Upper lobe of right lung (tissue), 1 donor: ENCODE results near the gene IKZF1. TPM values are rescaled to one million over a fixed set of nuclear protein-coding genes. Genes with fewer than 3 reads are reported as not detected.
"Not testable (repeated sequence)": the region's sequence is repeated elsewhere in the genome, so short reads cannot be mapped to it uniquely, and the experiment has no call there.

Experiments used
- ATAC-seq: fragments of 200-7000 bp; cut with Tn5 transposase; one replicate; pipeline ENCODE4 v1.9.1; 2020; ENCODE audit warnings: mild to moderate bottlenecking, moderate library complexity
- DNase-seq: peaks from one replicate; pipeline ENCODE4 v3.0.0-alpha.2; 2020
- H3K27ac ChIP-seq: fragments of 200-600 bp; one replicate; pipeline ENCODE4 v1.8.0; 2022
- H3K27me3 ChIP-seq: fragments of 200-600 bp; one replicate; pipeline ENCODE4 v1.8.0; 2022; ENCODE audit warnings: mild to moderate bottlenecking
- H3K36me3 ChIP-seq: fragments of 200-600 bp; one replicate; pipeline ENCODE4 v1.8.0; 2022
- H3K4me1 ChIP-seq: fragments of 200-600 bp; one replicate; pipeline ENCODE4 v1.8.0; 2022
- H3K4me3 ChIP-seq: fragments of 200-600 bp; one replicate; pipeline ENCODE4 v1.8.0; 2022; ENCODE audit warnings: mild to moderate bottlenecking
- H3K9me3 ChIP-seq: fragments of 200-600 bp; one replicate; pipeline ENCODE4 v1.8.0; 2022
- intact Hi-C: fragments of 100-400 bp; cut with DNase I; formaldehyde crosslinking; loops from one replicate; pipeline ENCODE4 v1.11.0; 2022
- total RNA-seq: library from RNA; stranded (reverse); fragmentation: NEBNext Ultra II Directional; extraction: Animal tissue kit (Norgen Biotek cat#: 25700); gene quantifications from one replicate; pipeline ENCODE4 v1.2.1, GENCODE V29; 2021
- TF ChIP-seq, protein P1 (sequence below): fragments of 200-600 bp; IDR thresholded peaks from one replicate; pipeline ENCODE4 v1.8.0; 2022; ENCODE audit warnings: antibody characterized with exemption
- donor health status: DM: no; HTN: yes; CAD: no; lungs with severe emphysema.

Gene IKZF1
- total RNA-seq, 1 donor from 2014 or later, result 41.4 TPM

DNA sequence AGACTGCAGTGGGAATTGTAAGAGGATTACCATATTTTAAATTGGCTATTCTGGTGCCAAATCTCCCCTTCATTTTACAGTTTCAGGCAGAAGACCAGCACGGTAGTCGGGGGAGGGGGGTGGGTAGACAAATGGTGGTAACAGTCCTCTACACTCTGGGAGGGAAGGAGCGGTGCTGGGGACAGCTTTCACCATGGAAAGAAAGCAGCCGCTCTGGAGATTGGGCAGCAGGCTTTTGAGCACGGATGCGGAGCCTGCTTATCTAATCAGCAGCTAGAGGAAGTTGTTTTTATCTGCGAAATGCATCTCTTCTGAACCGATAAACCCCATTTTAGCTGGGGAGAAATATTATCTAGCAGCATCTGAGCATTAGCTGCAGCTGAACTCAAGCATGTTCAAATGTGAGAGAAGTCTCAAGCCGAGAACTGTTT lies 28.7 kb downstream of the IKZF1 start:
- peaks cover 14% of the 10 kb centered on the region for H3K4me1 ChIP-seq
- peaks cover 4% of the 10 kb centered on the region for H3K36me3 ChIP-seq
- H3K27ac ChIP-seq, result no peak overlapping the region
- DNase-seq (no peak), ATAC-seq (no peak)
- TF ChIP-seq, protein P1, sequence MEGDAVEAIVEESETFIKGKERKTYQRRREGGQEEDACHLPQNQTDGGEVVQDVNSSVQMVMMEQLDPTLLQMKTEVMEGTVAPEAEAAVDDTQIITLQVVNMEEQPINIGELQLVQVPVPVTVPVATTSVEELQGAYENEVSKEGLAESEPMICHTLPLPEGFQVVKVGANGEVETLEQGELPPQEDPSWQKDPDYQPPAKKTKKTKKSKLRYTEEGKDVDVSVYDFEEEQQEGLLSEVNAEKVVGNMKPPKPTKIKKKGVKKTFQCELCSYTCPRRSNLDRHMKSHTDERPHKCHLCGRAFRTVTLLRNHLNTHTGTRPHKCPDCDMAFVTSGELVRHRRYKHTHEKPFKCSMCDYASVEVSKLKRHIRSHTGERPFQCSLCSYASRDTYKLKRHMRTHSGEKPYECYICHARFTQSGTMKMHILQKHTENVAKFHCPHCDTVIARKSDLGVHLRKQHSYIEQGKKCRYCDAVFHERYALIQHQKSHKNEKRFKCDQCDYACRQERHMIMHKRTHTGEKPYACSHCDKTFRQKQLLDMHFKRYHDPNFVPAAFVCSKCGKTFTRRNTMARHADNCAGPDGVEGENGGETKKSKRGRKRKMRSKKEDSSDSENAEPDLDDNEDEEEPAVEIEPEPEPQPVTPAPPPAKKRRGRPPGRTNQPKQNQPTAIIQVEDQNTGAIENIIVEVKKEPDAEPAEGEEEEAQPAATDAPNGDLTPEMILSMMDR, result no peak
- no peaks in the 10 kb centered on the region for H3K9me3 ChIP-seq
- no peaks in the 10 kb centered on the region for H3K27me3 ChIP-seq
- intact Hi-C loops, result no loop called here
- no peak overlapping the region for H3K4me3 ChIP-seq

DNA sequence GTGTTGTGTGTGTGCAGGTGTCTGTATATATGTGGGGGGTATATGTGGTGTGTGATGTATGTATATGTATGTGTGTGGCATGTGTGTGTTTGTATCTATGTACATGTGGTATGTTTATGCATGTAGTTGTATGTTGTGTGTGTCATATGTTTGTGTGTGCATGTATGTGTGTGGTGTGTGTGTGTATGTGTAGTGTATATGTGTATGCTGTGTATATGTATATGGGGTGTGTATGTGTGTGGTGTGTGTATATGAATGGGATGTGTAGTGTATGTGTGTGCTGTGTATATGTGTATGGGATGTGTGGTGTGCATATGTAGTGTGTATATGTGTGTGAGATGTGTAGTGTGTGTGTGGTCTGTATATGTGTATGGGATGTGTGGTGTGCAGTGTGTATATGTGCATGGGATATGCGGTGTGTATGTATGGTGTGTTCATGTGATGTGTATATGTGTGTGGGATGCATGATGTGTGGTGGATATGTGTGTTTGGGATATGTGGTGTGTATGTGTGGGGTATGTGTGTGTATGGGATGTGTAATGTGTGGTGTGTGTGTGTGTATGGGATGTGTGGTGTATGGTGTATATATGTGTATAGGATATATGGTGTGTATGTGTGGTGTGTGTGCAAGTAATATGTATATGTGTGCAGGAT lies 30.0 kb downstream of the IKZF1 start:
- H3K36me3 ChIP-seq, result no peaks in the 10 kb centered on the region
- TF ChIP-seq, protein P1, result no peak
- H3K4me3 ChIP-seq, result no peak overlapping the region
- no peaks in the 10 kb centered on the region for H3K9me3 ChIP-seq
- no peak for DNase-seq
- no peak overlapping the region for H3K27ac ChIP-seq
- ATAC-seq, result no peak
- H3K4me1 ChIP-seq, result peaks cover 14% of the 10 kb centered on the region
- intact Hi-C loops, result no loop called here
- H3K27me3 ChIP-seq, result no peaks in the 10 kb centered on the region

DNA sequence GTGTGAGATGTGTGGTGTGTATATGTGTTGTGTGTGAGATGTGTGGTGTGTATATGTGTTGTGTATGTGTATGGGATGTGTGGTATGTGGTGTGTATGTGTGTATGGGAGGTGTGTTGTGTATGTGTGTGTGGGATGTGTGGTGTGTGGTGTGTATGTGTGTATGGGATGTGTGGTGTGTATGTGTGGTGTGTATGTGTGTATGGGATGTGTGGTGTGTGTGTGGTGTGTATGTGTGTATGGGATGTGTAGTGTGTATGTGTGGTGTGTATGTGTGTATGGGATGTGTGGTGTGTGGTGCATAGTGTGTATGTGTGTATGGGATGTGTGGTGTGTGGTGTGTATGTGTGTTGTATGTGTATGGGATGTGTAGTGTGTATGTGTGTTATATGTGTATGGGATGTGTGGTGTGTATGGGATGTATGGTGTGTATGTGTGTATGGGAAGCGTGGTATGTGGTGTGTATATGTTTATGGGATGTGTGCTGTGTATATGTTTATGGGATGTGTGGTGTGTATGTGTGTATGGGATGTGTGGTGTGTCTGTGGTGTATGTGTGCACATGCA lies 30.8 kb downstream of the IKZF1 start:
- DNase-seq, result no peak
- no peaks in the 10 kb centered on the region for H3K36me3 ChIP-seq
- ATAC-seq, result no peak
- TF ChIP-seq, protein P1, result no peak
- H3K9me3 ChIP-seq, result no peaks in the 10 kb centered on the region
- H3K27ac ChIP-seq, result no peak overlapping the region
- peaks cover 10% of the 10 kb centered on the region for H3K4me1 ChIP-seq
- intact Hi-C loops, result no loop called here
- H3K4me3 ChIP-seq, result no peak overlapping the region
- no peaks in the 10 kb centered on the region for H3K27me3 ChIP-seq

DNA sequence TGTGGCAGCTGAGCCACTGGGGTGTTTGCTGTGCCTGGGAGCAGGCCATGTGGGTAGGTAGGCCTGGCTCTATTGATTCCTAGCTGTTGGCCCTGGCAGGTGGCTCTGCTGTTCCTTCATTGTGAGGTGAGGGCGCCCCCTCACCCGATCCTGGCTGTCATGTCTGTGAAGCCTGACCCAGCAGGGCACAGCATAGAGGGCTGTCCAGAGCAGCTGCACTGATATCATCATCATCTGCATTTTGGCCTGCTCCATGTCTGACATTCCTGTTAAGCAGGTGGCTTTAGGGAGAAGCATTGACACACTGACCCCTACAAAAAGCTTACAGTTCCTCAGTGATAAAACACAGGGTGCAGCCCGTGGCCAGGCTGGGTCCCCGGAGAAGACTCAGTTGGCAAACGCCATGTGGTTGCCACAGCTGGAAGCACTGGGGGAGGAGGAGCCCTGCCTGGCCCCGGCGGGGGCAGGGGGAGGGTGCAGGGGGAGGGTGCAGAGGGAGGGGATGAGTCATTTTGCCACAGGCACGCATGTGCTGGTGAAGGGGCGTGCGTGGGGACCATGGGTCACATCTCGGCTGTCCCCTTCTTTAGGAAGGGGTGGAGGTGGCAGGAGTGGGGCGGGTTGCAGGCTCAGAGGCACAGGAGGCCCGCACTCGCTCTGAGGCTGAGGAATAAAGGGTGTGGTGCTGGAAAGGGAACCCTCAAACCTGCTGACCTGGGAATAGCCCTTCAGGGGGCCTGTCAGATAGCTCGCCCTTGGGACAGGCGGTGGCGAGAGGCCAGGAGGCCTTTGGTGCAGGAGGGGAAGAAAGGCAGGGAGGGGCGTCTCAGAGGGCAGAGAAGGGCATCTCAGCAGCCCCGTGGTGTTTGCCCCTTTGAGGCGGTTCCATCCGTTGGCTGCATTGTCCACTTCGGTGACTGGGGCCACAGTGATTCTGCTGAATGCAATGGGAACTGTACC lies 31.6 kb downstream of the IKZF1 start:
- TF ChIP-seq, protein P1, result no peak
- Histone ChIP-seq H3K4me1 (peaks cover 2% of the 10 kb centered on the region), H3K27ac (peak overlapping the region; percentile 36), H3K4me3 (no peak overlapping the region), H3K9me3 (no peaks in the 10 kb centered on the region), H3K36me3 (no peaks in the 10 kb centered on the region), H3K27me3 (no peaks in the 10 kb centered on the region)
- DNase-seq (peak; percentile 73), ATAC-seq (peak; percentile 64)
- intact Hi-C loops, result no loop called here

DNA sequence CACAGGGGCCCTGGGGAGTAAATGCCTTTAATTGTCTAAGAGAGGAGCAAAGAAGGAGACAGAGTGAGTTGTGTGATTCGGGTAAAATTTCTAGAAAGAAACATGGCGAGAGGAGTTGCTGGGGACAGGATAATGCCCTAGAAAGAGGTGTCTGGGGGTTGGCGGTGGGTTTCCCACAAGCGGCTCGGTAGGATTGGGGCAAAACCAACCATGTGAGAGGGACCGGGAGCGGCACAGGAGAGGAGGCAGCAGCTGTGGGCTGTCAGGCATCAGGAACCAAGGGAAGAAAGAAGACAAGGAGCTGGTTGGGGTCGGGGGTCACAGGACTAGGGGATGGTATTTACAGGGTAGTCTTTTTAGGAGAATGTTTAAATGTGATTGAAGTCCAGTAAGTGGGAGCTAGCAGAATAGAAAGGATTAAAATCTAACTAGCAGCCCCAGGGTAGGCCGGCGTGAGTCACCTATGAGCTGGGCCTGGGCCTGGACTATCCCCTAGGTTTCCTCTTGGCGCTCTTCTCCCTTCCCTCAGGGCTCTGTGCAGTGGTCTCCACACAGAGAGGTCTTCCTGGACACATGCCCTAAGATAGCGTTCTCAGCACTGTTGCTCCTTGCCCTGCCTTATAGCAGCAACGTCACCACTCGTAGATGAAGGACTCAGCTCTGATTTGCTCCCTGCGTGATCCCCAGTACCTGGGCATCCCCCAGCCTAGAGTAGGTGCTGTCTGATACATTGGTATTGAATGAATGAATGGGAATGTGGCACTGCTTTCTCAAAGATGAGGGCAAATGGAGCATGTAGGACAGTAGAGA lies 32.6 kb downstream of the IKZF1 start:
- Histone ChIP-seq H3K4me3 (no peak overlapping the region), H3K9me3 (no peaks in the 10 kb centered on the region), H3K4me1 (no peaks in the 10 kb centered on the region), H3K27me3 (no peaks in the 10 kb centered on the region), H3K36me3 (no peaks in the 10 kb centered on the region), H3K27ac (peak overlapping the region; percentile 7)
- intact Hi-C loops, result no loop called here
- DNase-seq (no peak), ATAC-seq (no peak)
- TF ChIP-seq, protein P1, result no peak

DNA sequence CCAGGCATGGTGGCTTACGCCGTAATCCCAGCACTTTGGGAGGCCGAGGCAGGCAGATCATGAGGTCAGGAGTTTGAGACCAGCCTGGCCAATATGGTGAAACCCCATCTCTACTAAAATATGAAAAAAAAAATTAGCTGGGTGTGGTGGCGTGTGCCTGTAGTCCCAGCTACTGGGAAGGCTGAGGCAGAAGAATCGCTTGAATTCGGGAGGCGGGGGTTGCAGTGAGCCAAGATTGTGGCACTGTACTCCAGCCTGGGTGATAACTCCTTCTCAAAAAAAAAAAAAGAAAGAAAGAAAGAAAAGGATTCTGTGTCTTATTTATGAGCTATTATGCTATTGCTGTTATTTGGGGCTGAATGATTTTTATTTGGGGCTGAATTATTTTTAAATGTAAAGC lies 35.0 kb downstream of the IKZF1 start:
- H3K36me3 ChIP-seq, H3K4me1 ChIP-seq, H3K4me3 ChIP-seq, DNase-seq, H3K27me3 ChIP-seq, intact Hi-C loops, H3K9me3 ChIP-seq, ATAC-seq: not testable (repeated sequence)
- peak overlapping the region; percentile 13 for H3K27ac ChIP-seq
